AG09309 (cell line): ENCODE measurements around the gene PLEKHG1.

ENCODE experiments used
- DNase-seq: peaks from one replicate; pipeline ENCODE4 v3.0.0-alpha.2; 2010; ENCODE audit warnings: low read depth
- H3K4me3 ChIP-seq: 2 replicates; pipeline ENCODE4 v1.5.1; 2011; ENCODE audit warnings: mild to moderate bottlenecking, low read depth, low read length, moderate library complexity; ENCODE audit not compliant: control insufficient read depth
- CTCF ChIP-seq: IDR thresholded peaks from 2 replicates; pipeline ENCODE4 v1.5.1; 2011; ENCODE audit warnings: mild to moderate bottlenecking, low read depth, low read length, inconsistent platforms; ENCODE audit not compliant: insufficient read depth, control insufficient read depth; ENCODE audit errors: missing control alignments

PLEKHG1 gene

GRCh38 chr6:150634964-150635292, 35.2 kb downstream of the PLEKHG1 start:
- DNase-seq, result no peak
- H3K4me3 ChIP-seq, result no peak overlapping the region
- no peak for TF ChIP-seq CTCF

GRCh38 chr6:150635906-150636514, 36.3 kb downstream of the PLEKHG1 start:
- H3K4me3 ChIP-seq, result no peak overlapping the region
- DNase-seq, result no peak
- TF ChIP-seq CTCF, result no peak

- H3K4me3 ChIP-seq, result no peak overlapping the region
Measured at GRCh38 chr6:150636808-150637207, 37.1 kb downstream of the PLEKHG1 start.

GRCh38 chr6:150637266-150637665, 37.6 kb downstream of the PLEKHG1 start:
- no peak overlapping the region for H3K4me3 ChIP-seq
- TF ChIP-seq CTCF, result no peak
- DNase-seq, result no peak

More at GRCh38 chr6:150636808-150637207, 37.1 kb downstream of the PLEKHG1 start:
- no peak for DNase-seq
- TF ChIP-seq CTCF, result no peak

DNA sequence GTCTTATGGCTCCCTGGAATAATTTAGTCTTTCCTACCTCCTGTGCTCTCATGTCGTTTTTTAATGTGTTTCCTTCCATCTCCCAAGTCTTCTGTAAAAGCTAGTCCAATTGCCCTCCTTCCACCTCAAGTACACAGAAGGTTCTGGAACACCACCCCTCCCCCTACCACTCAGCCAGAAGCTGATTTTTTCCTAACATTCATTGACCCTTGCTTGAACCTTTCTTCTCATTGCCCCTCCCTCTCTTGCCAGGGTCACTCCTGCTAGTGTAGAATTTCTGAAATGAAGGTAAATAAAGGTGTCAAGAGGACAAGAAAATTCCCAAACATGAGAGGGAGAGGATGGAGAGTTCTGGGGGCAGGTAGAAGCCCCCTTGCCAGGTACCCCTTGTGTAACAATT, 38.6 kb downstream of the PLEKHG1 start:
- TF ChIP-seq CTCF, result no peak
- H3K4me3 ChIP-seq, result no peak overlapping the region
- DNase-seq, result no peak

DNA sequence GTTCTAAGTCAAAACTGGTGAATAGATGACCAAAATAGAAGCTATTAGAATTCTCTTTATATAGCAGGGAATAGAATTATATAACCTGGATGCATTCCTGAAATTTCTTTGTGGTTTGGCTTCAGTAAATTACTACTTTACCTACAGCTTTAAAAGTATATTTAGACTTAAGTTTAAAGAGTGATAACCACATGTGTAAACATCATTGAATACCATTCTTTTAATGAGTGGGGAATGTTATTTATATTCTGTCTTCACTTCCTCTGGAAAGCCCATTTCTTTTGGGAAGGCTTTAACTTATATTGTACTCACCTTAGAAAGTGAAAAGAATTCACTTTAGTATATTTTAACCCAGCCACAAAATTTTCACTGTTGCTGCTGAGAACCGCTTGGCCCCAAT, 39.1 kb downstream of the PLEKHG1 start:
- TF ChIP-seq CTCF, result no peak
- DNase-seq, result no peak
- H3K4me3 ChIP-seq, result no peak overlapping the region
